Measurements from ENCODE around the gene RING1. TPM values are rescaled to one million over a fixed set of nuclear protein-coding genes. Genes with fewer than 3 reads are reported as not detected.
"Not testable (repeated sequence)": the region's sequence is repeated elsewhere in the genome, so short reads cannot be mapped to it uniquely, and the experiment has no call there.

RING1 gene
- total RNA-seq, 3 donors from 2014 or later (not counting 1 experiment from before 2014, with no cell fraction given), result 34.5 to 40.3 (median 36.5) TPM

GRCh38 chr6:33216117-33216649, 7.9 kb downstream of the RING1 start:
- WGBS (ENCODE audit: insufficient coverage), result 85% methylated on average over 4 of the region's 4 CpGs
- no peak for ATAC-seq
- peaks cover 17% of the 10 kb centered on the region for H3K27me3 ChIP-seq (ENCODE audit: control insufficient read depth, insufficient read depth, low read length)

DNA sequence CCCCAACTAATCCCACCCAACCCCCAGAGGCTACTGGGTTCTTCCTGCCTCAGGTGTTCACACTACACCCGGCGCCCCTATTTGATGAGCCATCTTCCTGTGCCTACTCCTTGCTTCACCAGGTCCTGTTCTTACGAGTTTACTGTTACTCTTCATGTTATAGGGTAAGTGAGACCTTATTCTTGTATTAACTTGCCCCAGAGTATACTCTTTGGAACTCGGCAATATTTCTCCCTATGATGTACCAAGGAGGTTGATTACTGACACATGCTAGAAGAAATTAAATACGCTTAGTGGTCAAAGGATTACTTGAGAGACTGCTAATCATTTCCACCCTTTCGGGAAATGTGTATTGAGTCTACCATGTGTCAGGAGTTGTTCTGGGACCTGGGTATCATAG, 8.9 kb downstream of the RING1 start:
- H3K27ac ChIP-seq (ENCODE audit: low read length), result no peak overlapping the region
- H3K9me3 Mint-ChIP-seq, result no peaks in the 10 kb centered on the region
- peaks cover 17% of the 10 kb centered on the region for H3K27me3 ChIP-seq (ENCODE audit: control insufficient read depth, insufficient read depth, low read length)
- no peak overlapping the region for H3K4me3 ChIP-seq (ENCODE audit: low read length)
- H3K4me1 Mint-ChIP-seq, result peaks cover 14 to 21% of the 10 kb centered on the region in 2 donors
- H3K27me3 Mint-ChIP-seq (ENCODE audit: low read depth in 2 of 2), result peaks cover 42 to 63% of the 10 kb centered on the region in 2 donors
- no peak overlapping the region for H3K27ac Mint-ChIP-seq
- no peaks in the 10 kb centered on the region for H3K36me3 Mint-ChIP-seq
- H3K4me3 Mint-ChIP-seq, result no peak overlapping the region
- no peak for DNase-seq
- no peaks in the 10 kb centered on the region for H3K9me3 ChIP-seq (ENCODE audit: control insufficient read depth, insufficient read depth, low read length)
- no peaks in the 10 kb centered on the region for H3K36me3 ChIP-seq (ENCODE audit: control insufficient read depth, insufficient read depth, low read length)
- intact Hi-C loops (cut with micrococcal nuclease), result no loop called here
- TF ChIP-seq, protein P1, sequence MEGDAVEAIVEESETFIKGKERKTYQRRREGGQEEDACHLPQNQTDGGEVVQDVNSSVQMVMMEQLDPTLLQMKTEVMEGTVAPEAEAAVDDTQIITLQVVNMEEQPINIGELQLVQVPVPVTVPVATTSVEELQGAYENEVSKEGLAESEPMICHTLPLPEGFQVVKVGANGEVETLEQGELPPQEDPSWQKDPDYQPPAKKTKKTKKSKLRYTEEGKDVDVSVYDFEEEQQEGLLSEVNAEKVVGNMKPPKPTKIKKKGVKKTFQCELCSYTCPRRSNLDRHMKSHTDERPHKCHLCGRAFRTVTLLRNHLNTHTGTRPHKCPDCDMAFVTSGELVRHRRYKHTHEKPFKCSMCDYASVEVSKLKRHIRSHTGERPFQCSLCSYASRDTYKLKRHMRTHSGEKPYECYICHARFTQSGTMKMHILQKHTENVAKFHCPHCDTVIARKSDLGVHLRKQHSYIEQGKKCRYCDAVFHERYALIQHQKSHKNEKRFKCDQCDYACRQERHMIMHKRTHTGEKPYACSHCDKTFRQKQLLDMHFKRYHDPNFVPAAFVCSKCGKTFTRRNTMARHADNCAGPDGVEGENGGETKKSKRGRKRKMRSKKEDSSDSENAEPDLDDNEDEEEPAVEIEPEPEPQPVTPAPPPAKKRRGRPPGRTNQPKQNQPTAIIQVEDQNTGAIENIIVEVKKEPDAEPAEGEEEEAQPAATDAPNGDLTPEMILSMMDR (IDR thresholded peaks at IDR 0.05), result no peak
- no peak for ATAC-seq
- WGBS (ENCODE audit: insufficient coverage), result 79% methylated on average over 4 of the region's 6 CpGs
- H3K4me1 ChIP-seq (ENCODE audit: control insufficient read depth, insufficient read depth, low read length), result peaks cover 13% of the 10 kb centered on the region

More at GRCh38 chr6:33216117-33216649, 7.9 kb downstream of the RING1 start:
- Mint-ChIP-seq H3K27me3 (ENCODE audit: low read depth in 2 of 2) (peaks cover 39 to 56% of the 10 kb centered on the region in 2 donors), H3K36me3 (no peaks in the 10 kb centered on the region), H3K4me1 (peaks cover 14 to 24% of the 10 kb centered on the region in 2 donors), H3K9me3 (no peaks in the 10 kb centered on the region), H3K4me3 (no peak overlapping the region), H3K27ac (no peak overlapping the region)
- H3K27ac ChIP-seq (ENCODE audit: low read length), result no peak overlapping the region
- H3K36me3 ChIP-seq (ENCODE audit: control insufficient read depth, insufficient read depth, low read length), result no peaks in the 10 kb centered on the region
- intact Hi-C loops (cut with micrococcal nuclease), result no loop called here
- peaks cover 13% of the 10 kb centered on the region for H3K4me1 ChIP-seq (ENCODE audit: control insufficient read depth, insufficient read depth, low read length)
- TF ChIP-seq, protein P1 (IDR thresholded peaks at IDR 0.05), result no peak
- DNase-seq, result no peak
- H3K4me3 ChIP-seq (ENCODE audit: low read length), result no peak overlapping the region
- H3K9me3 ChIP-seq (ENCODE audit: control insufficient read depth, insufficient read depth, low read length), result no peaks in the 10 kb centered on the region

- TF ChIP-seq, protein P1 (IDR thresholded peaks at IDR 0.05), result no peak
- no peak overlapping the region for H3K4me3 ChIP-seq (ENCODE audit: low read length)
- no peaks in the 10 kb centered on the region for H3K9me3 Mint-ChIP-seq
- H3K27ac Mint-ChIP-seq, result no peak overlapping the region
- no peak for ATAC-seq
- H3K9me3 ChIP-seq (ENCODE audit: control insufficient read depth, insufficient read depth, low read length), result no peaks in the 10 kb centered on the region
- peaks cover 10 to 17% of the 10 kb centered on the region in 2 donors for H3K4me1 Mint-ChIP-seq
- WGBS (ENCODE audit: insufficient coverage), result 81% methylated on average over 3 of the region's 3 CpGs
- no peaks in the 10 kb centered on the region for H3K36me3 ChIP-seq (ENCODE audit: control insufficient read depth, insufficient read depth, low read length)
- no peak overlapping the region for H3K27ac ChIP-seq (ENCODE audit: low read length)
- intact Hi-C loops (cut with micrococcal nuclease), result no loop called here
- H3K27me3 ChIP-seq (ENCODE audit: control insufficient read depth, insufficient read depth, low read length), result peaks cover 20% of the 10 kb centered on the region
- H3K4me3 Mint-ChIP-seq, result no peak overlapping the region
- peaks cover 13% of the 10 kb centered on the region for H3K4me1 ChIP-seq (ENCODE audit: control insufficient read depth, insufficient read depth, low read length)
- peaks cover 43 to 63% of the 10 kb centered on the region in 2 donors for H3K27me3 Mint-ChIP-seq (ENCODE audit: low read depth in 2 of 2)
- no peak for DNase-seq
- H3K36me3 Mint-ChIP-seq, result no peaks in the 10 kb centered on the region
These were observed 9.4 kb downstream of the RING1 start for GRCh38 chr6:33217681-33218080.

- H3K27ac ChIP-seq (ENCODE audit: low read length); DNase-seq; H3K36me3 ChIP-seq (ENCODE audit: control insufficient read depth, insufficient read depth, low read length); H3K27me3 ChIP-seq (ENCODE audit: control insufficient read depth, insufficient read depth, low read length); H3K4me3 ChIP-seq (ENCODE audit: low read length); H3K9me3 Mint-ChIP-seq; H3K4me1 ChIP-seq (ENCODE audit: control insufficient read depth, insufficient read depth, low read length); H3K27ac Mint-ChIP-seq; H3K36me3 Mint-ChIP-seq; H3K9me3 ChIP-seq (ENCODE audit: control insufficient read depth, insufficient read depth, low read length); H3K4me1 Mint-ChIP-seq; ATAC-seq; H3K4me3 Mint-ChIP-seq; intact Hi-C loops (cut with micrococcal nuclease): not testable (repeated sequence)
- WGBS (ENCODE audit: insufficient coverage), result 69% methylated on average over 8 of the region's 14 CpGs
- peaks cover 43 to 54% of the 10 kb centered on the region in 2 donors for H3K27me3 Mint-ChIP-seq (ENCODE audit: low read depth in 2 of 2)
These were observed 18.3 kb downstream of the RING1 start for GRCh38 chr6:33226503-33227120.

Data from natural killer cell (primary cell).